Camera-type eye (tissue), 1 donor: ENCODE results near the gene AACS. TPM values are rescaled to one million over a fixed set of nuclear protein-coding genes. Genes with fewer than 3 reads are reported as not detected.

Experiments used
- total RNA-seq: library from RNA; depleted of rRNA; stranded (reverse); fragments of >200 nt; gene quantifications from one replicate; pipeline ENCODE4 v1.2.3, GENCODE V29; 2014

The AACS gene, protein sequence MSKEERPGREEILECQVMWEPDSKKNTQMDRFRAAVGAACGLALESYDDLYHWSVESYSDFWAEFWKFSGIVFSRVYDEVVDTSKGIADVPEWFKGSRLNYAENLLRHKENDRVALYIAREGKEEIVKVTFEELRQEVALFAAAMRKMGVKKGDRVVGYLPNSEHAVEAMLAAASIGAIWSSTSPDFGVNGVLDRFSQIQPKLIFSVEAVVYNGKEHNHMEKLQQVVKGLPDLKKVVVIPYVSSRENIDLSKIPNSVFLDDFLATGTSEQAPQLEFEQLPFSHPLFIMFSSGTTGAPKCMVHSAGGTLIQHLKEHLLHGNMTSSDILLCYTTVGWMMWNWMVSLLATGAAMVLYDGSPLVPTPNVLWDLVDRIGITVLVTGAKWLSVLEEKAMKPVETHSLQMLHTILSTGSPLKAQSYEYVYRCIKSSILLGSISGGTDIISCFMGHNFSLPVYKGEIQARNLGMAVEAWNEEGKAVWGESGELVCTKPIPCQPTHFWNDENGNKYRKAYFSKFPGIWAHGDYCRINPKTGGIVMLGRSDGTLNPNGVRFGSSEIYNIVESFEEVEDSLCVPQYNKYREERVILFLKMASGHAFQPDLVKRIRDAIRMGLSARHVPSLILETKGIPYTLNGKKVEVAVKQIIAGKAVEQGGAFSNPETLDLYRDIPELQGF
- 25.1 TPM for total RNA-seq

DNA sequence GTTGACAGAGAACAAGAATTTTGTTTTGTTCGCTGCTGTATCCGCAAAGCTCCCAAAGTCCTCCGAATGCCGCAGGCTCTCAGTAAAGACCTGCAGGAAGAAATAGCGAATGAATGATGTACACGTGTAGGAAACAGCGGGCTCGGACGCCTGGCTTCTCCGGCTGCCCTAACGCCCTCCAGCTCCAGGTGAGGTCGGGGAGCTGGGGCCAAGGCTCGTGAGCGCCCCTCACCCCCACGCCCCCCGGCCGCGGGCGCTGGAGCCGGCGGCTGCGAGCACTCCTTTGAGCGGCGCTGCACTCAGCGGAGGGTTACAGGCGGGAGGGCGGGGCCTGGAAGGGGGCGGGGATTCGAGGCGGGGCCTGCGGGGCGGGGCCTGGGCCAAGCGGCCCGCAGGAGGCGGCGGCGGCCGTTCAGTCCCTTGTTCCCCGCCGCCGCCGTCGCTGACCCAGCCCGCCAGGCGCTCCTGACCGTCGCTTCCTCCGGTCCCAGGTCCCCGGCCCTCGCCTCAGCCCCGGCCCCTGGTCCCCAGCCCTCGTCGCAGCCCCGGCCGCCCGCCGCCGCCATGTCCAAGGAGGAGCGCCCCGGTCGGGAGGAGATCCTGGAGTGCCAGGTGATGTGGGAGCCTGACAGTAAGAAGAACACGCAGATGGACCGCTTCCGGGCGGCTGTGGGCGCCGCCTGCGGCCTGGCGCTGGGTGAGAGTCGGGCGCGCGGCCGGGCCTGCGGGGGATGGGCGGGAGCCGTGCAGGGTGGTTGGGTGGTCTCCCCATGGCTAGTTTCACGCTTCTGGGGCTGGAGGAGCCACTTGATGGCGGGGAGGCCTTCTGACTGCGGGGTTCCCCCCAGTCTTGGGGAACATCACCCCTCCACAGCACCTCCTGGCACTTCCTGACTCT lies at the start of gene AACS:
Gene AACS, plus strand, starts transcription at position 415 of the 898 bp plus-strand sequence. Its CDS starts 150 bp downstream, at position 565.

DNA sequence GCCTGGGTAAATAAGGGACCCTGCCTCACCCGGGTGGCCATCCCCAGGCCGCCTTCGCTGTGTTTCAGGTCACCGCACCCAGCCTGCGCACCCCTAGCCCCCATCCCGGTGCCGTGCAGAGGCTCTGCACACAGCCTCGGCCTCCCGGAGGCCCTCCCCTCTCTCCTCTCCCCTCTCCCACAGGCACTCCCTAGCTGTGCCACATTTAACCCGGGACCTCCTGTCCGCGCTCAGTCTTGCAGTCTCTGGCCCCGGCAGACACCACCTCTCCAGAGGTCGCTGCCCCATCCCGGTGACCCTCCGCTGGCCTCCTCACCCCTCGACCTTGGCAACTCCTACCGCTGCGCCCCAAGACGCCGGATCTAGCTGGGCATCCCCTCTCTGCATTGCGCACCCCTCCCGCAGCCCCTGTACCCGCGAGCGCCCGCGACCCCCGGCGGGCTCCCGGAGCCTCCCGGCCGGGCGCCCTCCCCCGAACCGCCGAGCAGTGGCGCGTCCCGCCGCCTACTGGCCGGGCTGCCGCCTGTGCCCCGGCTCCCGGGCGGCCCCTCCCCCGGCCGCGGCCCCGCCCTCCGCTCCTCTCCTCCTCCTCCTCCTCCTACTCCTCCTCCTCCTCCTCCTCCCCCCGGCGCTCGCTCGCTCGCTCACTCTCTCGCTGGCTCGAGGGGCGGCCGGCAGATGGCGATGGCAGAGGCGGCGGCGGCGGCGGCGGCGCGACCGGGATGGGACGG lies 120.7 kb downstream of the AACS start, which contains the start of gene TMEM132B:
Gene TMEM132B, plus strand, starts transcription at position 647 of the 731 bp plus-strand sequence.

Other genes starting within 250 kb of the AACS start
- gene SCARB1, start 201.6 kb upstream of the AACS start, total RNA-seq: 51.9 TPM
- 791 TPM for gene UBC, start 150.8 kb upstream of the AACS start, total RNA-seq
- 9.2 TPM for gene DHX37, start 76.3 kb upstream of the AACS start, total RNA-seq
- 8.0 TPM for gene BRI3BP, start 71.8 kb upstream of the AACS start, total RNA-seq
- gene TMEM132B, start 121.0 kb downstream of the AACS start, total RNA-seq: 27.4 TPM